ENCODE measurements around the gene XRCC2. TPM values are rescaled to one million over a fixed set of nuclear protein-coding genes. Genes with fewer than 3 reads are reported as not detected.

Gene XRCC2
- total RNA-seq, 1 donor from 2014 or later: 1.6 TPM

- Mint-ChIP-seq H3K36me3 (ENCODE audit: low read depth, unreplicated experiment) (no peaks in the 10 kb centered on the region), H3K27ac (ENCODE audit: unreplicated experiment) (no peak overlapping the region), H3K4me3 (ENCODE audit: unreplicated experiment) (no peak overlapping the region), H3K4me1 (ENCODE audit: low read depth, unreplicated experiment) (no peaks in the 10 kb centered on the region), H3K27me3 (ENCODE audit: low read depth, unreplicated experiment) (peaks cover 2% of the 10 kb centered on the region), H3K9me3 (ENCODE audit: unreplicated experiment) (no peaks in the 10 kb centered on the region)
- no peak overlapping the region for H3K4me2 ChIP-seq (ENCODE audit: low read length)
- H3K27ac ChIP-seq (ENCODE audit: low read depth, low read length): no peak overlapping the region
- FAIRE-seq (no peak), DNase-seq (ENCODE audit: low read depth) (no peak)
- no peaks in the 10 kb centered on the region for H3K4me1 ChIP-seq (ENCODE audit: insufficient read depth, low read length)
- H4K20me1 ChIP-seq (ENCODE audit: insufficient read depth, low read length): no peaks in the 10 kb centered on the region
- no peaks in the 10 kb centered on the region for H3K36me3 ChIP-seq (ENCODE audit: insufficient read depth, low read length)
- H3K27me3 ChIP-seq (ENCODE audit: insufficient read depth, low read length): no peaks in the 10 kb centered on the region
- H3K4me3 ChIP-seq (ENCODE audit: insufficient read depth, low read depth, low read length): no peak overlapping the region
- no peak overlapping the region for H2AFZ ChIP-seq (ENCODE audit: low read depth, low read length)
- no peaks in the 10 kb centered on the region for H3K79me2 ChIP-seq (ENCODE audit: insufficient read depth, low read length)
- no peaks in the 10 kb centered on the region for H3K9me3 ChIP-seq (ENCODE audit: insufficient read depth, low read depth, low read length)
- no peak overlapping the region for H3K9ac ChIP-seq (ENCODE audit: low read length)
- TF ChIP-seq CTCF (IDR thresholded peaks at IDR 0.05; ENCODE audit: insufficient read depth, low read depth, low read length) (no peak), EZH2 (IDR thresholded peaks at IDR 0.05; ENCODE audit: insufficient read depth, low read length) (no peak)
Measured at GRCh38 chr7:152597507-152597906, 78.4 kb downstream of the XRCC2 start.

GRCh38 chr7:152596824-152597223 lies 79.1 kb downstream of the XRCC2 start:
- Histone ChIP-seq H3K4me2 (ENCODE audit: low read length) (no peak overlapping the region), H2AFZ (ENCODE audit: low read depth, low read length) (no peak overlapping the region), H3K4me1 (ENCODE audit: insufficient read depth, low read length) (no peaks in the 10 kb centered on the region), H3K27me3 (ENCODE audit: insufficient read depth, low read length) (no peaks in the 10 kb centered on the region), H3K4me3 (ENCODE audit: insufficient read depth, low read depth, low read length) (no peak overlapping the region), H4K20me1 (ENCODE audit: insufficient read depth, low read length) (no peaks in the 10 kb centered on the region), H3K79me2 (ENCODE audit: insufficient read depth, low read length) (no peaks in the 10 kb centered on the region), H3K9ac (ENCODE audit: low read length) (no peak overlapping the region), H3K36me3 (ENCODE audit: insufficient read depth, low read length) (no peaks in the 10 kb centered on the region), H3K9me3 (ENCODE audit: insufficient read depth, low read depth, low read length) (no peaks in the 10 kb centered on the region), H3K27ac (ENCODE audit: low read depth, low read length) (no peak overlapping the region)
- H3K36me3 Mint-ChIP-seq (ENCODE audit: low read depth, unreplicated experiment): no peaks in the 10 kb centered on the region
- no peak overlapping the region for H3K27ac Mint-ChIP-seq (ENCODE audit: unreplicated experiment)
- DNase-seq (ENCODE audit: low read depth) (no peak), FAIRE-seq (no peak)
- H3K9me3 Mint-ChIP-seq (ENCODE audit: unreplicated experiment): no peaks in the 10 kb centered on the region
- H3K4me3 Mint-ChIP-seq (ENCODE audit: unreplicated experiment): no peak overlapping the region
- no peaks in the 10 kb centered on the region for H3K4me1 Mint-ChIP-seq (ENCODE audit: low read depth, unreplicated experiment)
- TF ChIP-seq EZH2 (IDR thresholded peaks at IDR 0.05; ENCODE audit: insufficient read depth, low read length): no peak
- no peak for TF ChIP-seq CTCF (IDR thresholded peaks at IDR 0.05; ENCODE audit: insufficient read depth, low read depth, low read length)
- peaks cover 2% of the 10 kb centered on the region for H3K27me3 Mint-ChIP-seq (ENCODE audit: low read depth, unreplicated experiment)

Other genes starting within 250 kb of the XRCC2 start
- gene KMT2C, start 240.1 kb downstream of the XRCC2 start, total RNA-seq: 54.1 and 59.0 TPM in 2 replicates
- gene ACTR3B, start 83.6 kb upstream of the XRCC2 start, total RNA-seq: 7.3 and 10.7 TPM in 2 replicates

All from astrocyte (in vitro differentiated cells and primary cell).